Kidney epithelial cell (primary cell): Measurements from ENCODE around the gene ATXN10. TPM values are rescaled to one million over a fixed set of nuclear protein-coding genes. Genes with fewer than 3 reads are reported as not detected.

Experiments used
- DNase-seq: peaks from one replicate; pipeline ENCODE4 v3.0.0-alpha.2; 2010; ENCODE audit warnings: low read depth
- H3K27me3 ChIP-seq: 2 replicates; pipeline ENCODE4 v1.6.0; 2011; ENCODE audit warnings: low read length; ENCODE audit not compliant: control insufficient read depth, insufficient read depth
- H3K36me3 ChIP-seq: 2 replicates; pipeline ENCODE4 v1.5.1; 2011; ENCODE audit warnings: low read length; ENCODE audit not compliant: control insufficient read depth, insufficient read depth
- H3K4me3 ChIP-seq: 2 replicates; pipeline ENCODE4 v1.5.1; 2011; ENCODE audit warnings: low read depth, mild to moderate bottlenecking, control low read depth, low read length
- total RNA-seq: library from RNA; depleted of rRNA; stranded (reverse); fragments of >200 nt; gene quantifications from 2 replicates; pipeline ENCODE4 v1.2.3, GENCODE V29; 2015
- TF ChIP-seq, protein P1 (sequence below): IDR thresholded peaks from 2 replicates; pipeline ENCODE4 v1.5.1; 2011; ENCODE audit warnings: mild to moderate bottlenecking, moderate library complexity, low read length, control low read depth, inconsistent platforms; ENCODE audit not compliant: insufficient read depth, poor library complexity, severe bottlenecking

The ATXN10 gene
- total RNA-seq, 1 donor from 2014 or later = 127 TPM

DNA sequence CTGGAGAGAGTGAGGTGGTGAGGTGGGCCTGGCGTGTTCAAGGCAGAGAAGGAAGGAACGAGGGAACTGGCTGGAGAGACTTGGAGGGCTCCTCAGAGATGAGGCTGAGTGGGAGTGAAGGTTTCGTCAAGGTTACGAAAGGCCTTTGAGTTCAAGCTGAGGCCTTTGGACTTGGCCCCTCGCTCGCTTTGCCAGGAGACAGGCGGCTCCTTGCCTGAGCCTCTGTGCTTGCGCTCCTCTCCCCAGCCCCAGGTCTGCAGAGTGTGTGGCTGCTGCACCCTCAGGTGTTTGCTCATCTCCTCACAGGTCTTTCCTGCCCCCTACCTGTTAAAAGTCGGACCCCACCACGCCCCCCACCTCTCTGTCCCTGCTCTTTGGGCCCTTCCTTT lies 91.6 kb downstream of the ATXN10 start:
- DNase-seq = no peak
- H3K36me3 ChIP-seq = no peaks in the 10 kb centered on the region
- TF ChIP-seq, protein P1, sequence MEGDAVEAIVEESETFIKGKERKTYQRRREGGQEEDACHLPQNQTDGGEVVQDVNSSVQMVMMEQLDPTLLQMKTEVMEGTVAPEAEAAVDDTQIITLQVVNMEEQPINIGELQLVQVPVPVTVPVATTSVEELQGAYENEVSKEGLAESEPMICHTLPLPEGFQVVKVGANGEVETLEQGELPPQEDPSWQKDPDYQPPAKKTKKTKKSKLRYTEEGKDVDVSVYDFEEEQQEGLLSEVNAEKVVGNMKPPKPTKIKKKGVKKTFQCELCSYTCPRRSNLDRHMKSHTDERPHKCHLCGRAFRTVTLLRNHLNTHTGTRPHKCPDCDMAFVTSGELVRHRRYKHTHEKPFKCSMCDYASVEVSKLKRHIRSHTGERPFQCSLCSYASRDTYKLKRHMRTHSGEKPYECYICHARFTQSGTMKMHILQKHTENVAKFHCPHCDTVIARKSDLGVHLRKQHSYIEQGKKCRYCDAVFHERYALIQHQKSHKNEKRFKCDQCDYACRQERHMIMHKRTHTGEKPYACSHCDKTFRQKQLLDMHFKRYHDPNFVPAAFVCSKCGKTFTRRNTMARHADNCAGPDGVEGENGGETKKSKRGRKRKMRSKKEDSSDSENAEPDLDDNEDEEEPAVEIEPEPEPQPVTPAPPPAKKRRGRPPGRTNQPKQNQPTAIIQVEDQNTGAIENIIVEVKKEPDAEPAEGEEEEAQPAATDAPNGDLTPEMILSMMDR = no peak
- no peaks in the 10 kb centered on the region for H3K27me3 ChIP-seq
- no peak overlapping the region for H3K4me3 ChIP-seq

DNA sequence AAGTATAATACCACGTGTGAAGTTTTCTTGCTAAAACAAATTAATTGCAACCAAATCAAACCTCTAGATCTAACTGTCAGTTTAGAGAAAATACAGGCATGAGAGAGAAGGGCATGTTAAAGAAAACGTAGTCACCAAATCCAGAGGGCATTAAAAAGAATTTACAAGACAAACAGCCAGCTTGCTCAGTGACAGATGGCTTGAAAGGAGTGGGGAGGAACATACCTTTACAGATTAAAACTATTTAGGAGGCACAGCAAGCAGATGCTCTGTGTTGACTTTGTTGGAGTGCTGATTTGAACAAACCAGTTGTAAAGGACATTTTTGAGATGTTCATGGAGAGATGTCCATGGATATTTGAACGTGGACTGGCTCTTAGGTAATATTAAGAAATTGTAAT lies 96.9 kb downstream of the ATXN10 start:
- TF ChIP-seq, protein P1 = no peak
- no peaks in the 10 kb centered on the region for H3K27me3 ChIP-seq
- H3K36me3 ChIP-seq = no peaks in the 10 kb centered on the region

DNA sequence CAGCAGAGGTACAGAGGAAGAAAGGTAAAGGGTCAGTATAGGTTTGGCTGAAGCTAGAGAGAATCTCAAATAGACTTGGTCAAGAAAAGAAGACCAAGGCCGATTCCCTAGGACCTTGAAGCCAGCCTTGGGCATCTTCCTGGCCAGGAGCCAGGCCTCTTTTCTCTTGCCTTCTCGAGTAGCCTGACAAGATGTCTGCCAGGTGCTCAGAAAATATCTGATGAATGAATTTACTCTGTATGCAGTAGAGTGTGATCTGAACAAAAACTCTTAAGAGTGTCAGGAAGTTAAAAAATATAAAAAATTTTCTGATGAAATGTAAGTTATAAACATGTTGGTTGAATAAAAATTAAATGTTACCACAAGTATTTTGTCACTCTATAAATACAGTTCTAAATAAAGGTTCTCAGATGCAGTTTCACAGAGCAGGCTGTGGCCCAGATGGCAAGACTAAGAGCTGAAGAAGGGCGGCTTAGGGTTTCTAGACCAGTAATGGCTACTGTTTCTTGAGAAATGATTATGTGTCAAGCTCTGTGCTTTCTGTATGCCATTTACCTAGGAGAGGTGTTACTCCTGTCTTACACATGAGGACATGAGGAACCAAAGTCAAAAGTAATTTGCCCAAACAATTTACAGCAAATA lies 98.1 kb downstream of the ATXN10 start:
- TF ChIP-seq, protein P1 = no peak
- no peak for DNase-seq
- H3K36me3 ChIP-seq = no peaks in the 10 kb centered on the region
- no peak overlapping the region for H3K4me3 ChIP-seq
- H3K27me3 ChIP-seq = no peaks in the 10 kb centered on the region

More for the DNA sequence above, 96.9 kb downstream of the ATXN10 start:
- DNase-seq = no peak
- H3K4me3 ChIP-seq = no peak overlapping the region

DNA sequence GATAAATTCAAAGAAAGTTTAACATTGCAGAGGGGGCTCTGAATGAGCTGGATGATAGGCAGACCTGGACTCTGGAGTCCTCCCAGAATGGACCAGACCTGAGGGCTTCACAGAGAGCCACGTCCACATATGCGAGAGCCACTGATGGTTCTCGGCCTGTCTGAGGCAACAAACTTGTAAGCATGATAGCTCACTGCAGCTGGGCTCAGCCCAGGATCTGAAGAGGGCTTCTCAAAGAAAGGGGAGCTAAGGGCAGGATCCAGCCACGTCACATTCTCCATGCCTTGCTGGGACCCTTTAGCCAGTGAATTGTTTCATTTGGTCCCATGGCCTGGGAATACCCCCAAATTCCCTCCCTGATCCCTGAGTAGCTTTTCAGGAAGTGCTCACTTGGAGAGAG lies 98.9 kb downstream of the ATXN10 start:
- no peaks in the 10 kb centered on the region for H3K36me3 ChIP-seq
- no peak overlapping the region for H3K4me3 ChIP-seq
- TF ChIP-seq, protein P1 = no peak
- H3K27me3 ChIP-seq = no peaks in the 10 kb centered on the region
- DNase-seq = no peak

DNA sequence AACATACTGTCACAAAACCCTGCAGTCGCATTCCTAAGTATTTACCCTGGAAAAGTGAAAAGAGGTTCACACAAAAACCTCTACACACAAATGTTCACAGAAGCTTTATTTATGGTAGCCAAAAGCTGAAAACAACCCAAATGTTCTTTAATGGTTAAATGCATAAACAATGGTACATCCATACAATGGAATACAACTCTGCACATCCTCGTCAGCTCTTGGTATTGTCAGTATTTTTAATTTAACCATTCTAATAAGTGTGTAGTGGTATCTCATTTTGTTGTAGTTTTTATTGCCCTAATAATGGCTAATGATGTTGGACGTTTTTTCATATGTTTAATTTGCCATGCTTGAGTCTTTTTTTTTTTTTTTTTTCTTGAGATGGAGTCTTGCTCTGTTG lies 99.4 kb downstream of the ATXN10 start:
- TF ChIP-seq, protein P1 = no peak
- no peak for DNase-seq
- Histone ChIP-seq H3K4me3 (no peak overlapping the region), H3K36me3 (no peaks in the 10 kb centered on the region), H3K27me3 (no peaks in the 10 kb centered on the region)

DNA sequence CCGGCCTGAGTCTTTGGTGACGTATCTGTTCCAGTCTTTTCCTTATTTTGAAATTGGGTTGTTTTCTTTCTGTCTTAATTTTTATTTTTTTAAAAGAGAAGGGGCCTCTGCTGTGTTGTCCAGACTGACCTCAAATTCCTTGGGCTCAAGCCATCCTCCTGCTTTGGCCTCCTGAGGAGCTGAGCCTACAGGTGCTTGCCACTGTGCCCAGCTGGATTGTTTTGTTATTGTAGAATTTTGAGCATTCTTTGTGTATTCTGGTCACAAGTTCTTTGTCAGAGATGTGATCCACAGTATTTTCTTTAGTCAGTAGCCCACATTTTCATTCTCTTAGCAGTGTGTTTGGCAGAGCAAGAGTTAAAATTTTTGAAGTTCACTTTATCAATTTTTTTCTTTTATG lies 100.1 kb downstream of the ATXN10 start:
- no peak overlapping the region for H3K4me3 ChIP-seq
- H3K27me3 ChIP-seq = no peaks in the 10 kb centered on the region
- TF ChIP-seq, protein P1 = no peak
- no peaks in the 10 kb centered on the region for H3K36me3 ChIP-seq
- DNase-seq = no peak
